ENCODE results near the gene DGKG. TPM values are rescaled to one million over a fixed set of nuclear protein-coding genes. Genes with fewer than 3 reads are reported as not detected.

The DGKG gene
- total and polyA plus RNA-seq, 4 donors, result 2.1 to 13.7 (median 8.0) TPM

DNA sequence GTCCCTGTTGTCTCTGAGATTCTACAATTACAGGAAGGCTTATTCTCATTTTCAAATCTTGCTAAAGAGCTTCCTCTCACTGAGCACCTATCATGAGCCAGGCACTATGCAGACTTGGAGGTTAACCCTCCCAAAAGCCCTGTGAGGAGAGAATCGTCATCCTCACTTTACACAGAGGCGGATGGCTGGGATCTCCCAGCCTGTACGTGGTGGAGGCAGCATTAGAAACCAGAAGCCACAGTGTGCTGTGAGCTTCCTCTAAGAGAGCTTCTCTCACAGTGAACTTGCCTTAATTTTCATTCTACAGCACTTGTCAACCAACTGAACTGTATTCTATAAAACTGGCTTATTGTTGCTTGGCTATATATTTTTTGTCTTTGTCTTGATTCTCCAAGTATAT, 6.1 kb upstream of the DGKG start:
- TF ChIP-seq CTCF (IDR thresholded peaks at IDR 0.05; ENCODE audit: control extremely low read depth, extremely low read depth), result no peak
- H3K27ac ChIP-seq (ENCODE audit: low read depth in 1 of 2, low read length in 1 of 2), result no peak overlapping the region
- 33 to 48% methylated on average over 3 of the region's 3 CpGs for WGBS, 2 donors
- ATAC-seq (ENCODE audit: insufficient read depth, low FRiP score) (no peak), DNase-seq (no peak)
- H3K9ac ChIP-seq (ENCODE audit: insufficient read depth in 1 of 2, low read length in 2 of 2), result no peak overlapping the region
- H3K9me3 ChIP-seq (ENCODE audit: control insufficient read depth in 4 of 4, insufficient read depth in 3 of 4, low read length in 3 of 4), result no peaks in the 10 kb centered on the region
- H3K36me3 ChIP-seq (ENCODE audit: control insufficient read depth in 4 of 4, insufficient read depth in 4 of 4, low read length in 4 of 4), result no peaks in the 10 kb centered on the region
- no peaks in the 10 kb centered on the region for H3K4me1 ChIP-seq (ENCODE audit: control insufficient read depth in 5 of 5, insufficient read depth in 5 of 5, low read length in 5 of 5)
- H3K4me3 ChIP-seq, result no peak overlapping the region
- H3K27me3 ChIP-seq (ENCODE audit: control insufficient read depth in 3 of 3, insufficient read depth in 3 of 3, low read length in 2 of 3), result peaks cover 0 to 23% (median 20%) of the 10 kb centered on the region in 3 donors

GRCh38 chr3:186367631-186368030, 5.6 kb upstream of the DGKG start:
- H3K36me3 ChIP-seq (ENCODE audit: control insufficient read depth in 4 of 4, insufficient read depth in 4 of 4, low read length in 4 of 4), result no peaks in the 10 kb centered on the region
- no peak overlapping the region for H3K27ac ChIP-seq (ENCODE audit: low read depth in 1 of 2, low read length in 1 of 2)
- ATAC-seq (ENCODE audit: insufficient read depth, low FRiP score), result no peak
- H3K27me3 ChIP-seq (ENCODE audit: control insufficient read depth in 3 of 3, insufficient read depth in 3 of 3, low read length in 2 of 3), result peaks cover 0 to 28% (median 26%) of the 10 kb centered on the region in 3 donors
- DNase-seq, result no peak
- no peak overlapping the region for H3K9ac ChIP-seq (ENCODE audit: insufficient read depth in 1 of 2, low read length in 2 of 2)
- no peak for TF ChIP-seq CTCF (IDR thresholded peaks at IDR 0.05; ENCODE audit: control extremely low read depth, extremely low read depth)
- H3K4me3 ChIP-seq, result no peak overlapping the region
- WGBS, 2 donors, result 61 to 76% methylated on average over 8 of the region's 8 CpGs
- H3K9me3 ChIP-seq (ENCODE audit: control insufficient read depth in 4 of 4, insufficient read depth in 3 of 4, low read length in 3 of 4), result no peaks in the 10 kb centered on the region
- no peaks in the 10 kb centered on the region for H3K4me1 ChIP-seq (ENCODE audit: control insufficient read depth in 5 of 5, insufficient read depth in 5 of 5, low read length in 5 of 5)

GRCh38 chr3:186366206-186366605, 4.2 kb upstream of the DGKG start:
- Histone ChIP-seq H3K27me3 (ENCODE audit: control insufficient read depth in 3 of 3, insufficient read depth in 3 of 3, low read length in 2 of 3) (peaks cover 0 to 35% (median 35%) of the 10 kb centered on the region in 3 donors), H3K27ac (ENCODE audit: low read depth in 1 of 2, low read length in 1 of 2) (peak overlapping the region in 1 of 2 donors; percentile 60), H3K9me3 (ENCODE audit: control insufficient read depth in 4 of 4, insufficient read depth in 3 of 4, low read length in 3 of 4) (no peaks in the 10 kb centered on the region), H3K4me3 (no peak overlapping the region), H3K36me3 (ENCODE audit: control insufficient read depth in 4 of 4, insufficient read depth in 4 of 4, low read length in 4 of 4) (no peaks in the 10 kb centered on the region), H3K4me1 (ENCODE audit: control insufficient read depth in 5 of 5, insufficient read depth in 5 of 5, low read length in 5 of 5) (peaks cover 0 to 4% (median 0%) of the 10 kb centered on the region in 5 donors), H3K9ac (ENCODE audit: insufficient read depth in 1 of 2, low read length in 2 of 2) (no peak overlapping the region)
- TF ChIP-seq CTCF (IDR thresholded peaks at IDR 0.05; ENCODE audit: control extremely low read depth, extremely low read depth), result no peak
- WGBS, 2 donors, result 75 to 82% methylated on average over 1 of the region's 1 CpG
- ATAC-seq (ENCODE audit: insufficient read depth, low FRiP score), result no peak
- no peak for DNase-seq
